ENCODE measurements around the gene DCP1B.
A peak's percentile ranks its signal among the peaks of the same experiment; 100 is the strongest.

The DCP1B gene

DNA sequence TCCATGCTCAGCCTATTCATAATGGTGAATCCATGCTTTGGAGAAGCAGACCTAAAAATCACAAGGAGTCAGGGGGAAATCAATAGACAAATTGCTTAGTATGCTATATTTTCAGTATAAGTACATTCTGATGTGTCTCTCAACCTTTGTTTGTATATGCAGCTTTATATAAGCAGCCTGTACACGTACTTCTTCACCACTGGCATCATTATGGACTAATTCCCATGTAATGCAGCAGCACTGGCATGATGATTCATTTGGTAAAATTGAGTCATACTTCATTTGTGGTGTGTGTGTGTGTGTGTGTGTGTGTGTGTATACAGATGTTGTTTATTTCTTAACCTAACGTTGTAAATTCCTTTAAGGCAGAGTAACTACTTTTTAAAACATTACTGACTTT, 10.9 kb downstream of the DCP1B start:
- peak overlapping the region; percentile 82 for H3K27ac ChIP-seq (ENCODE audit: low read depth, low read length)
- peaks cover 55% of the 10 kb centered on the region for H3K36me3 ChIP-seq (ENCODE audit: insufficient read depth, low read length)
- H3K9ac ChIP-seq (ENCODE audit: low read length) = no peak overlapping the region

DNA sequence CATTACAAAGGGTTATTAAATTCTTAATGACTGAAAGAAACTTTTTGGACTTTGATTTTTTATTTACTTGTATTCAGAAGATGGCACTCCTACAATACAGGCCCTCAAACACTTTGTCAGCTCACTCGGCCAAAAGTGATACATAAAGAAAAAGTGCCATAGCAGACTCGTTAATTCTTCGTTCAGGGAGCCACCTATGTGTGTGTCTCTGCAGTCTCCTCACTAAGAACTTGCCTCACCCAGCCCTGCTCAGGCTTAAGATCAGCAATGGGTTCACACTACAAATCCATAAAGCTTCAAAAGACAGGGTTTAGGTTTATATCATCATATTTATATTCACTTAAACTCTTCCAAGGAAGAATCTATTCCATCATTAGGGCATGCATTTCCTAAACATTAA, 11.5 kb downstream of the DCP1B start:
- no peak overlapping the region for H3K9ac ChIP-seq (ENCODE audit: low read length)
- H3K27me3 ChIP-seq (ENCODE audit: control insufficient read depth in 1 of 2, insufficient read depth in 2 of 2, low read length in 2 of 2) = no peaks in the 10 kb centered on the region
- peaks cover 61% of the 10 kb centered on the region for H3K36me3 ChIP-seq (ENCODE audit: insufficient read depth, low read length)
- peak overlapping the region; percentile 82 for H3K27ac ChIP-seq (ENCODE audit: low read depth, low read length)
- no peak overlapping the region for H3K4me3 ChIP-seq (ENCODE audit: low read depth in 1 of 2, low read length in 2 of 2)
- peaks cover 22% of the 10 kb centered on the region for H3K4me1 ChIP-seq (ENCODE audit: insufficient read depth, low read length)
- no peaks in the 10 kb centered on the region for H3K9me3 ChIP-seq (ENCODE audit: low read length)

More for the DNA sequence above, 10.9 kb downstream of the DCP1B start:
- Histone ChIP-seq H3K4me3 (ENCODE audit: low read depth in 1 of 2, low read length in 2 of 2) (no peak overlapping the region), H3K9me3 (ENCODE audit: low read length) (no peaks in the 10 kb centered on the region), H3K27me3 (ENCODE audit: control insufficient read depth in 1 of 2, insufficient read depth in 2 of 2, low read length in 2 of 2) (no peaks in the 10 kb centered on the region), H3K4me1 (ENCODE audit: insufficient read depth, low read length) (peaks cover 28% of the 10 kb centered on the region)

DNA sequence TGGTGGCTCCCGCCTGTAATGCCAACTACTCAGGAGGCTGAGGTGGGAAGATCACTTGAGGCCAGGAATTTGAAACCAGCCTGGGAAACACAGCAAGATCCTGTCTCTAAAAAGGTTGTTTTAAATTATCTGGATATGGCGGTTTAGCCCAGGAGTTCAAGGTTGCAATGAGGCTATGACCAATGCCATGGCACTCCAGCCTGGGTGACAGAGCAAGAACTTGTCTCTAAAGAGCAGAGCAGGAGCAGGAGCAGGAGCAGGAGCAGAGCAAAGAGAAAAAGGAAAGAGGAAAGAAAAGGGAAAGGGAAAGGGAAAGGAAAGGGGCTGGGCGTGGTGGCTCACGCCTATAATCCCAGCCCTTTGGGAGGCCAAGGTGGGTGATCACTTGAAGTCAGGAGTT, 15.1 kb downstream of the DCP1B start:
- peaks cover 14% of the 10 kb centered on the region for H3K4me1 ChIP-seq (ENCODE audit: insufficient read depth, low read length)
- no peaks in the 10 kb centered on the region for H3K9me3 ChIP-seq (ENCODE audit: low read length)
- no peak overlapping the region for H3K9ac ChIP-seq (ENCODE audit: low read length)
- H3K4me3 ChIP-seq (ENCODE audit: low read depth in 1 of 2, low read length in 2 of 2) = no peak overlapping the region
- H3K27me3 ChIP-seq (ENCODE audit: control insufficient read depth in 1 of 2, insufficient read depth in 2 of 2, low read length in 2 of 2) = no peaks in the 10 kb centered on the region
- no peak overlapping the region for H3K27ac ChIP-seq (ENCODE audit: low read depth, low read length)
- peaks cover 49% of the 10 kb centered on the region for H3K36me3 ChIP-seq (ENCODE audit: insufficient read depth, low read length)

DNA sequence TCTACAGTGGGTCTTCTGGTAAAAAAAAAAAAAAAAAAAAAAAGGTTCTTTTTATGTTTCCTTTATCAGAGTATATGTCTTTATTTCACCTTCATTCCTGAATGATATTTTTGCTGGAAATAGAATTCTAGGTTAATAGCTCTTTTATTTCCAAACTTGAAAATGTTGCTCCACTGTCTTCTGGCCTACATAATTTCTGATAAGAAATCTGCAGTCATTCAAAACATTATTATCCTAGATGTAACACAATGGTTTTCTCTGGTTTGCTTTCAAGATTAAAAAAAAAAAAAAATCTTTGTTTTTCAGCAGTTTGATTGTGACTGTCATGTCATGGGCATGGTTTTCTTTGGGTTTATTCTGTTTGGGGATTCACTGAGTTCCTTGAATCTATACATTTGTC, 19.5 kb downstream of the DCP1B start:
- Histone ChIP-seq H3K4me1 (ENCODE audit: insufficient read depth, low read length) (no peaks in the 10 kb centered on the region), H3K9ac (ENCODE audit: low read length) (no peak overlapping the region), H3K27me3 (ENCODE audit: control insufficient read depth in 1 of 2, insufficient read depth in 2 of 2, low read length in 2 of 2) (no peaks in the 10 kb centered on the region), H3K9me3 (ENCODE audit: low read length) (no peaks in the 10 kb centered on the region), H3K36me3 (ENCODE audit: insufficient read depth, low read length) (peaks cover 27% of the 10 kb centered on the region), H3K27ac (ENCODE audit: low read depth, low read length) (no peak overlapping the region), H3K4me3 (ENCODE audit: low read depth in 1 of 2, low read length in 2 of 2) (no peak overlapping the region)

DNA sequence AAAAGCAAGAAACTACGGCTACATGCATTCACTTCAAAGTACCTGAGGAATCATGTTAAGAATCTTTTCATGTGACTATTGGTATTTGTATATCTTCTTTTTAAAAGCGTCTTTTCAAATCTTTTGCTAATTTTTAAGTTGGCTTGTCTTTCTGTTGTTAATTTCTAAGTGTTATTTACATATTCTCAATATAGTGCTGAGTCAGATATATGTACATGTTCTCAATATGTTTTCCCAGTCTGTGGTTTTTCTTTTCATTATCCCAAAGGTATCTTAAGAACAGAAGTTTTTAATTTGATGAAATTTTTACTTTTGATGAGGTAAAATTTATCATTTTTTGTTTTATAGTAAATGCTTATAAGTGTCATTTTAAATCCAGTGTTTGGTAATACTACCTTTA, 24.0 kb downstream of the DCP1B start:
- H3K36me3 ChIP-seq (ENCODE audit: insufficient read depth, low read length) = peaks cover under 1% of the 10 kb centered on the region
- no peaks in the 10 kb centered on the region for H3K27me3 ChIP-seq (ENCODE audit: control insufficient read depth in 1 of 2, insufficient read depth in 2 of 2, low read length in 2 of 2)
- no peaks in the 10 kb centered on the region for H3K9me3 ChIP-seq (ENCODE audit: low read length)
- H3K9ac ChIP-seq (ENCODE audit: low read length) = no peak overlapping the region
- H3K4me3 ChIP-seq (ENCODE audit: low read depth in 1 of 2, low read length in 2 of 2) = no peak overlapping the region
- H3K4me1 ChIP-seq (ENCODE audit: insufficient read depth, low read length) = peaks cover 37% of the 10 kb centered on the region
- peak overlapping the region; percentile 88 for H3K27ac ChIP-seq (ENCODE audit: low read depth, low read length)

DNA sequence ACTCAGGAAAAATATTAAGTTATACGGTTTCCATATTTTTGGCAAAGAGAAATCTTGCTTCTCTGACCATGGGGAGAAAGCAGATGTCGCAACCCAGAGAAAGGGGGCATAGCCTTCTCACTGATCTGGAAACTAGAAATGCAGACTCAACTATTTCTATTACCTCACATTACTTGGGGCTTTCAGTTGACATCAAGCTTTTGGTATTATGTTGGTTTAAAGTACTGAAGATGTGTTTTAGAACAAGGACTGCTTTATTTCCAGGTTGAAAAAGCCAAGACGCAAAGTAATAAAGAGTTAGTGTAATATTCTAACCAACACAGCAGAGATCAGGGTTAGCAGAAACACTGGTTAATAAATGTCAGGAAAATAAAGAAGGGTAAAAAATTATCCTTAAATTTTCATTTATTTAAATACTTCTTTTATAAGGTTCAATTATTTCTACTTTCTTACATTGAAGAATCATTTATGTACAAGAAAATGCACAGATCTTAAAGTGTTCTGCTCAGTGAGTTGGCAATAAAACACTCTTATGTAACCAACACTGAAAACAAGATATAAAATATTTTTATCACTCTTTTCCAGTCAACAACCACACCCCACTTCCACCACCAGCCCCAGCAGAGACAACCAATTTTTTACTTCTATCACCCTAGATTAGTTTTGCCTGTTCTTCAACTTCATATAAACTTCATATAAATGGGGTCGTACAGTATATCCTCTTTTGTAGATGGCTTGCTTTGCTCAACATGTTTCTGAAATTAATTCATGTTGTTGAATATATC, 26.0 kb downstream of the DCP1B start:
- no peak overlapping the region for H3K4me3 ChIP-seq (ENCODE audit: low read depth in 1 of 2, low read length in 2 of 2)
- peaks cover 57% of the 10 kb centered on the region for H3K4me1 ChIP-seq (ENCODE audit: insufficient read depth, low read length)
- H3K9me3 ChIP-seq (ENCODE audit: low read length) = no peaks in the 10 kb centered on the region
- H3K27ac ChIP-seq (ENCODE audit: low read depth, low read length) = peak overlapping the region; percentile 88
- no peak overlapping the region for H3K9ac ChIP-seq (ENCODE audit: low read length)
- H3K36me3 ChIP-seq (ENCODE audit: insufficient read depth, low read length) = no peaks in the 10 kb centered on the region
- no peaks in the 10 kb centered on the region for H3K27me3 ChIP-seq (ENCODE audit: control insufficient read depth in 1 of 2, insufficient read depth in 2 of 2, low read length in 2 of 2)

DNA sequence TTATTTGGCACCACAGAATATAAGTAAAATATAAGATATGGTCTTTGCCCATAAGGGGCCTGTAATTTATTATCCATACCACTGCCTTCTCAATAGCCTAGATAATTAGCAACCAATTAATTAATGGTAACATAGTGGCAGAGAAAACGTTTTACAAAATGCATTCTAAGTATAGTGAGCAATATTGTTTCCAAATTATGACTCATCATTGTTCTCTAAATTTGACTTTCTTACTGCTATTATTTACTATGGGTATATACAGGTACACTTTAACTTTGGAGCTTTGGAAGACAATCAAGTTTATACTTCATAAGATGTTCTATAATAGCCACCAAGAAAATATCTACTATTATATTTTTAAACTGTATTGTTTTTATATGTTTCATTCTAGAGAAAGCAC, 26.7 kb downstream of the DCP1B start:
- H3K9me3 ChIP-seq (ENCODE audit: low read length) = no peaks in the 10 kb centered on the region
- H3K4me3 ChIP-seq (ENCODE audit: low read depth in 1 of 2, low read length in 2 of 2) = no peak overlapping the region
- H3K4me1 ChIP-seq (ENCODE audit: insufficient read depth, low read length) = peaks cover 62% of the 10 kb centered on the region
- H3K27me3 ChIP-seq (ENCODE audit: control insufficient read depth in 1 of 2, insufficient read depth in 2 of 2, low read length in 2 of 2) = no peaks in the 10 kb centered on the region
- H3K27ac ChIP-seq (ENCODE audit: low read depth, low read length) = peak overlapping the region; percentile 88
- H3K36me3 ChIP-seq (ENCODE audit: insufficient read depth, low read length) = no peaks in the 10 kb centered on the region
- H3K9ac ChIP-seq (ENCODE audit: low read length) = no peak overlapping the region

DNA sequence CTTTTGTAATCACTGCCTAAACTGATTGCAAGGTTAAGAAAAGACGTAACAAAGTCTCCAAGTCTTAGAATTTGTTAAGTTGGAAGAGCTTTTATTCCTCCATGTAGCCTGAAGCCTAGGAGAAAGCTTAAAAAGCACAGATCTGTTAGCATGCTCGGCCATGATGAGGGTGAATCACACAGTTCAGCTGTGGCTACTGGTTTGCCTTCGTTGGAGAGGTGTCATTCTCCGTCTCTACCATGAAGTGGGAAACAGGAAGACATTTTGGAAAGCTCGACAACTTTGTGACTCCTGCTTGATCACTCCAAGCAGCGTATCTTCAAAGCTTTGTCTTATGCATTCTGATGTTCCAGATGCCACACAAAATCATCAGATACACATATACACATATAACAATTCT, 27.1 kb downstream of the DCP1B start:
- no peaks in the 10 kb centered on the region for H3K9me3 ChIP-seq (ENCODE audit: low read length)
- H3K9ac ChIP-seq (ENCODE audit: low read length) = no peak overlapping the region
- peaks cover 67% of the 10 kb centered on the region for H3K4me1 ChIP-seq (ENCODE audit: insufficient read depth, low read length)
- no peaks in the 10 kb centered on the region for H3K36me3 ChIP-seq (ENCODE audit: insufficient read depth, low read length)
- peak overlapping the region; percentile 88 for H3K27ac ChIP-seq (ENCODE audit: low read depth, low read length)
- H3K4me3 ChIP-seq (ENCODE audit: low read depth in 1 of 2, low read length in 2 of 2) = no peak overlapping the region
- no peaks in the 10 kb centered on the region for H3K27me3 ChIP-seq (ENCODE audit: control insufficient read depth in 1 of 2, insufficient read depth in 2 of 2, low read length in 2 of 2)

DNA sequence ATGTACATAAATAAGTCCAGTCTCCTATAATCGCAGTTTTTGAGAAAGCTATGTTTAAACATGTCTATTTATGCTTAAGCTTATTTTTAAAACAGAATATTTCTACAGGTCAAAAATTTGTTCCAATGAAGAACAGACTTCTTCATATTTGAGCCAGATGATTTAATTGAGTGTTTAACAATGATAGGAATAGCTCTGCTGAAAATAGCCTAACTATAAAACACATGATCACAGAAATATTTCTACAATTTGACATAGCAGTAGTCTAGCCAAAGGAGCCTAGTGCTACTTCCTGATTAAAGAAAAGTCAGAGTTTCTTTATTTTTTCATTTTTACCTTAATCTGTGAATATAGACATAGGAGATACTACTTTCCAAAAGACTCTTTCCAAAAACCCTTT, 29.4 kb downstream of the DCP1B start:
- Histone ChIP-seq H3K9me3 (ENCODE audit: low read length) (no peaks in the 10 kb centered on the region), H3K4me1 (ENCODE audit: insufficient read depth, low read length) (peaks cover 90% of the 10 kb centered on the region), H3K27me3 (ENCODE audit: control insufficient read depth in 1 of 2, insufficient read depth in 2 of 2, low read length in 2 of 2) (no peaks in the 10 kb centered on the region), H3K36me3 (ENCODE audit: insufficient read depth, low read length) (no peaks in the 10 kb centered on the region), H3K4me3 (ENCODE audit: low read depth in 1 of 2, low read length in 2 of 2) (no peak overlapping the region), H3K9ac (ENCODE audit: low read length) (peak overlapping the region; percentile 41), H3K27ac (ENCODE audit: low read depth, low read length) (peak overlapping the region; percentile 90)

DNA sequence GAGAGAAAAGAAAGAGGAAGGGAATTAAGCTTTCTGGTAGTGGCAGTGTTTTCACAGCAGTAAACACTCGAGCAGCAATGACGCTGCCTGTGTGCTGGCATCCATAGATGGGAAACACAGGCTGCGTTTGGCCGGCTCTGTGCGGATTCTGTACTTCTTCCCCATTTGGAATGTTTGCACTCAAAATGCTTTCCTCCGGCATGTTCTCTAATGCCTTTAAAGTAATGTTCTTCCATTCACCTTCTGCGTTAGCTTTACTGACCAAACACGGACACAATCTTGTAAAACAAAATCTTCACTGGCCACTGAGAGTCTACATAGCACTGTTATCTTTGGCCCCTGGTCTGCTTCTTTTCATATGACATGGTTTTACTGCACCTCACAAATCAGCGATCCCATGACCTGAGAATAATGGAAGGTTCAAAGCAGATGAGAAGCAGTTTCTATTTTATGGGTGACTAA, 31.4 kb downstream of the DCP1B start:
- no peaks in the 10 kb centered on the region for H3K36me3 ChIP-seq (ENCODE audit: insufficient read depth, low read length)
- no peaks in the 10 kb centered on the region for H3K9me3 ChIP-seq (ENCODE audit: low read length)
- H3K9ac ChIP-seq (ENCODE audit: low read length) = peak overlapping the region; percentile 65
- H3K27ac ChIP-seq (ENCODE audit: low read depth, low read length) = peak overlapping the region; percentile 90
- peak overlapping the region in 1 of 2 donors; percentile 30 for H3K4me3 ChIP-seq (ENCODE audit: low read depth in 1 of 2, low read length in 2 of 2)
- no peaks in the 10 kb centered on the region for H3K27me3 ChIP-seq (ENCODE audit: control insufficient read depth in 1 of 2, insufficient read depth in 2 of 2, low read length in 2 of 2)
- peaks cover 91% of the 10 kb centered on the region for H3K4me1 ChIP-seq (ENCODE audit: insufficient read depth, low read length)

DNA sequence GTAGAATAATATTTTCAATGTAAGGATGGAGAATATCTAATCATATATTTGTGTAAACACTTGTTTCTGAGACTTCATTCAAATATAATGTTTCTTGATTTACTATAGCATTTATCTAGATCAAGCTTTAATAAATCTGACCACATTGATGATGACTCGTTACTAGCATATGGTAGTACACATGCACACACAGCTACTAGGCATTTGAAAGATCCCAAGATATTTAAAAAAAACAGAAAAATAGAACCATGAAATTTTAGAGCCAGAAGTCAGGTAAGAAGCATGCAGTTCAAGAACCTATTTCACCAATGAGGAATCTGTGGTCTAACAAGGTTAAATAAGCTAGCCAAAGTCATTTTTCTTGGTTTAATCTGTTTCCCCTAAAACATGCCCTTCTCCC, 32.0 kb downstream of the DCP1B start:
- H3K36me3 ChIP-seq (ENCODE audit: insufficient read depth, low read length) = no peaks in the 10 kb centered on the region
- H3K27ac ChIP-seq (ENCODE audit: low read depth, low read length) = peak overlapping the region; percentile 90
- peak overlapping the region in 1 of 2 donors; percentile 30 for H3K4me3 ChIP-seq (ENCODE audit: low read depth in 1 of 2, low read length in 2 of 2)
- no peaks in the 10 kb centered on the region for H3K27me3 ChIP-seq (ENCODE audit: control insufficient read depth in 1 of 2, insufficient read depth in 2 of 2, low read length in 2 of 2)
- peaks cover 90% of the 10 kb centered on the region for H3K4me1 ChIP-seq (ENCODE audit: insufficient read depth, low read length)
- no peaks in the 10 kb centered on the region for H3K9me3 ChIP-seq (ENCODE audit: low read length)
- peak overlapping the region; percentile 65 for H3K9ac ChIP-seq (ENCODE audit: low read length)

DNA sequence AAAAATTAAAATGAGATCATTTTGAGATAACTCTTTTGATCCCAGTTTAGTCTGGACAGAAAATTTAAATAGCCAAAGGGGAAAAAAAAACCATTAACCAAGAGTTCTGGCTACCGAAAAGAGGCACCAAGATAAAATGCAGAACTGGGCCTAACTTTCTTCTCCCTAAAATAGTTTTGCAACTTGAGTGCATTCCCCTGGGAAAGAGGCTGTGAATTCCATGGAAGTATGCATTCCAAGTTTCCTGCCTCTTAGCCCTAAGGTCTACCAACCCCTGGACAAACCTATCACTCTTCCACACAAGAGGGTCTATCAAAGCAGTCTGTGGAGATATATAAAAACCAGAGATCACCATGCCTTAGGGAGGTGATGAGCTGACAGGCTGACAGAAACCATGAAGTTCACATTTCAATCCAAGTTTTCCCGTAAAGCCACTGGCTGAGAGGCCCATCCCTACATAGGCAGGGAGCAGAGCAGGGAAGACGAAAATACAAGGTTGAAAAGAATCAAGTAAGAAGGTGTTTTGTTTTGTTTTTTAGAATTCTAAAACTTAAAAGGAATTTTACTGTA, 33.8 kb downstream of the DCP1B start:
- H3K9ac ChIP-seq (ENCODE audit: low read length) = peak overlapping the region; percentile 41
- no peak overlapping the region for H3K4me3 ChIP-seq (ENCODE audit: low read depth in 1 of 2, low read length in 2 of 2)
- no peaks in the 10 kb centered on the region for H3K9me3 ChIP-seq (ENCODE audit: low read length)
- peak overlapping the region; percentile 90 for H3K27ac ChIP-seq (ENCODE audit: low read depth, low read length)
- H3K36me3 ChIP-seq (ENCODE audit: insufficient read depth, low read length) = no peaks in the 10 kb centered on the region
- peaks cover 89% of the 10 kb centered on the region for H3K4me1 ChIP-seq (ENCODE audit: insufficient read depth, low read length)
- H3K27me3 ChIP-seq (ENCODE audit: control insufficient read depth in 1 of 2, insufficient read depth in 2 of 2, low read length in 2 of 2) = no peaks in the 10 kb centered on the region
